Rectal smooth muscle tissue (tissue), 1 donor: ENCODE results near the gene GIMAP1.

Experiments
- H3K27ac ChIP-seq: one replicate; pipeline ENCODE4 v1.7.0; 2013; ENCODE audit warnings: low read depth, low read length, inconsistent platforms
- H3K27me3 ChIP-seq: one replicate; pipeline ENCODE4 v1.7.0; 2013; ENCODE audit warnings: low read length; ENCODE audit not compliant: control insufficient read depth, insufficient read depth
- H3K36me3 ChIP-seq: one replicate; pipeline ENCODE4 v1.7.0; 2013; ENCODE audit warnings: low read length; ENCODE audit not compliant: control insufficient read depth, insufficient read depth
- H3K4me1 ChIP-seq: one replicate; pipeline ENCODE4 v1.7.0; 2013; ENCODE audit warnings: low read length; ENCODE audit not compliant: control insufficient read depth, insufficient read depth
- H3K4me3 ChIP-seq: one replicate; pipeline ENCODE4 v1.7.0; 2013; ENCODE audit warnings: low read length
- H3K9ac ChIP-seq: one replicate; pipeline ENCODE4 v1.7.0; 2013; ENCODE audit warnings: low read length

GIMAP1 gene

DNA sequence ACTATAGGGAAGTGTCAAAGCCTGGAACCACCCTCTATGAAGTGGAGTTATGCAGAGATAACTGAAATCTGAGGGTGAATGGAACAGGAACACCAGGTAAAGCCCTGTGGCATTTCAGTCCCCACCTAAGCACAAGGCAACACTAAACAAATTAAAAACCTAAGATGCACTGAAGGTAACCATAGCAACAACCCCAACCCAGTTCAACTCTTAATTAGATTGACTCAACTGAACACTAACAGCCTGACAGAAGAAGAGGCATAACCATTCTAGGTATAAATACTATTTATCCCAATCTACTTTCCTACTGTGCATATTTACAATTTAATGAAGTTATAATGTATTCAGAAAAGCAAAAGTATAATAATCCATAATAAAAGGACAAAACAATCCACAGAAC, 11.6 kb downstream of the GIMAP1 start:
- H3K4me1 ChIP-seq = no peaks in the 10 kb centered on the region
- no peak overlapping the region for H3K9ac ChIP-seq
- H3K36me3 ChIP-seq = no peaks in the 10 kb centered on the region
- no peaks in the 10 kb centered on the region for H3K27me3 ChIP-seq
- no peak overlapping the region for H3K27ac ChIP-seq
- H3K4me3 ChIP-seq = no peak overlapping the region

GRCh38 chr7:150728609-150729008, 12.2 kb downstream of the GIMAP1 start:
- Histone ChIP-seq H3K9ac (no peak overlapping the region), H3K27me3 (no peaks in the 10 kb centered on the region), H3K4me3 (no peak overlapping the region), H3K27ac (no peak overlapping the region), H3K36me3 (no peaks in the 10 kb centered on the region), H3K4me1 (no peaks in the 10 kb centered on the region)

- no peaks in the 10 kb centered on the region for H3K36me3 ChIP-seq
- no peak overlapping the region for H3K27ac ChIP-seq
- H3K9ac ChIP-seq = no peak overlapping the region
- no peaks in the 10 kb centered on the region for H3K4me1 ChIP-seq
- H3K4me3 ChIP-seq = no peak overlapping the region
- no peaks in the 10 kb centered on the region for H3K27me3 ChIP-seq
Observed at GRCh38 chr7:150731916-150732315, 15.5 kb downstream of the GIMAP1 start.

DNA sequence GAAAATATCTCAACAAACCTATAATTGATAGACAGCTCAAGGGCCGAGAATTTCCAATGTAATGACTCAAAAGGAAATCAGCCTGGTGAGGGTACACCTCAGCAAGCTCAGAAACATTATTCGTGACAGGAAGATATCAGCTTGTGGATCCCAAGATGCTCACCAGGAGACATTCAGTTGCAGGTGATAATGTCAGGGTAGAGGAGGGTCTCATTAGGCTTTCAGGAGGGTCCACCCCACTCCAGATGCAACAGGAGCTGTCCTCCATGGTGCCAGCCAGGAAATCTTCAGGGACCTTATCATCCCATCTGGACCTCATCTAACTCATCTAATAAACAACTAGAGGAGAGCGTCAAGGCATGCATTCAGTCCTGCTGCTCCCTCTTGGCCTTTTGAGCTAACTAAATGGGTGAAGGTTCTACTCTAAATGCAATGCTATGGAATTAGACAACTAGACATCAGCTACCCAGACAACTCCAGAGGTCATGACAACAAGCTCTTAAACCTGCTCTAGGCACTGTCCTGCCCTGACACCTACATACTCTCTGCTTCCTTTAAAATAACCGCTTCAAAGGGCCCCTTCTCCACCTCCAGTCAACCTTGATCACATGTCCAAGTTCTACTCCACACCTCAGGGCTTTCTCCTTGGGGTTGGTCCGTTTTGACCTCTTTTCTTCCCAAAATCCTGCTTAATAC, 16.5 kb downstream of the GIMAP1 start:
- Histone ChIP-seq H3K36me3 (no peaks in the 10 kb centered on the region), H3K27ac (no peak overlapping the region), H3K4me3 (no peak overlapping the region), H3K4me1 (no peaks in the 10 kb centered on the region), H3K27me3 (no peaks in the 10 kb centered on the region), H3K9ac (no peak overlapping the region)

DNA sequence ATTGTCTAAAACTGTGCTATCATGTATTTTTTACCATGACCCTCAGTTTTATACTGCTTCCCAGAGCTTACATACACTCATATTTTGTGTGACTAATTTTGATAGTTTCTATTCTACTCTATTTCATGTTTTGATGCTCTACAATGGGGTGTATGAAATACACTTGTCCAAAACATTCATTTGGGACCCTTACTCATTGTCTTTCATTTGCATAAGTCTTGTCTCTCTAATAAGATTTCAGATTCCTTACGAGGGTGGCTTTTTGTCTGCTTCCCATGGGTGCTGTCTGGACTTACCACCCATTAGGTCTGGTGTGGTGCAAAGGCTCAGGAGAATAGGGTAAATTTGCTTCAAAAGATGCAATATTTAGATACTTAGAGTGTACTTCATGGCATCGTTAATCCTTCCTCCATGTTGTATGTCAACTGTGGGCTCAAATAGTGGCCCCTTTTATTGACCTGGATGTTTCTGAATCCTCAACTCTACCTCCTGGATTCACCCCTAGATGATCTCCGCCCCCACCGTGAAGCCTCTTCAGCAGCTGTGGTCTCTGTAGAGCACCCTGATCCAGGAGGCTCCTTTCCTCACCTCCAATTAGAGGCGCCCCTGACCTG, 17.2 kb downstream of the GIMAP1 start:
- no peak overlapping the region for H3K9ac ChIP-seq
- no peak overlapping the region for H3K27ac ChIP-seq
- H3K4me3 ChIP-seq = no peak overlapping the region
- H3K36me3 ChIP-seq = no peaks in the 10 kb centered on the region
- H3K4me1 ChIP-seq = no peaks in the 10 kb centered on the region
- no peaks in the 10 kb centered on the region for H3K27me3 ChIP-seq

DNA sequence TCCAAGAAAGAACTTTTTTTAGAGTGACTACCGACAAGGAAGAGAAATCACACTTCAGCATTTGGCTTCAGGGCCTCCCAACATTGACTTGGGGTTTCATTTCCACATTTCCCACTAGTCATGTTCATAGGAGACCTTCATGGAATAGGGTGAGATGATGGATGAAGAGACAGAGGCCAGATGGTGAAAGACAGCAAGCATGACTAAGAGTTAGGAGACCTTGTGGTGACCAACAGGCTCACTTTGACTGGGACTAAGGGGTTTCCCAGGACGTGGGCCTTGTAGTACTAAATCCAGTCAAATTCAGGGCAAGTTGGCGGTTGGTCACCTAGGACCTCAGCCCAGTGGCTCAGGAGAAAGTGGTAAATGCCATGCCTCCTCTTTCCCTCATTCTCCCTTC, 17.8 kb downstream of the GIMAP1 start:
- Histone ChIP-seq H3K4me3 (no peak overlapping the region), H3K27me3 (no peaks in the 10 kb centered on the region), H3K4me1 (no peaks in the 10 kb centered on the region), H3K9ac (no peak overlapping the region), H3K36me3 (no peaks in the 10 kb centered on the region), H3K27ac (no peak overlapping the region)

DNA sequence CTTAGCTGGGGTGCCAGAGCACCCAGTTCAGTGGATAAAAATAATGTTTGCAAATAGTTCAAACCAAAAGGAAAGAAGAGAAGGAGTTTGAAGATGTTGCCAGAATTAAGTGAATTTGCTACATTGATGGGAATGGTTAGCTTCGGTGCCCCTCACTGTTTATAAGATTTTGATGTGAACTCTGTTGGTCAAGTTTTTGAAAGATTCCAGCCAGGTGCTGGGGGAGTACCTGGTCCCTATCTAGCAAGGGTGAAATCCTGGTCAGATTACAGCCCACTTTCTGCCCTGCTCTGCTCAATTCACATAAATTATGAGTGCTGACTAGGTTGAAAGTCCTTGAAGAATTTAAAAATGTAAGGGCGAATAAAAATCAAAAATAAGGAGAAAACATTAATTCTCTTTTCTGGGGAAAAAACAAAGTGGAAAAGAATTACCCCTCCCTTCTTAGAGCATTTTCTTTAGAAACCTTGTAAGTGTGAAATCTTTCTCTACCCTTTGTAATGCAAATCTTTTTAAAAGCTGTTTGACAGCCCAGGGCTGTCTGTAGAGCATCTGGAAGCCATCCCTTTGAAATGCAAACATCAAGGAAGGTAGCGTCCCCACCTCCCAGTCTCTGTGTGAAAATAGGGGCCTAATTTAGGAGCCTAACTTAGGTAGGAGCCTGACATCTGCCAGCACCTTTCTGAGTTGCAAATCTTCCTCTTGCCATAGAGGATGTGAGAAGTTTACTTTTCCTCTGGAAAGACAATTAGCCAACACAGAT, 19.4 kb downstream of the GIMAP1 start:
- Histone ChIP-seq H3K4me3 (no peak overlapping the region), H3K9ac (no peak overlapping the region), H3K27ac (no peak overlapping the region), H3K27me3 (no peaks in the 10 kb centered on the region), H3K4me1 (no peaks in the 10 kb centered on the region), H3K36me3 (no peaks in the 10 kb centered on the region)

- no peak overlapping the region for H3K9ac ChIP-seq
- no peaks in the 10 kb centered on the region for H3K27me3 ChIP-seq
- no peaks in the 10 kb centered on the region for H3K36me3 ChIP-seq
- H3K4me1 ChIP-seq = no peaks in the 10 kb centered on the region
- peak overlapping the region; percentile 48 for H3K4me3 ChIP-seq
- H3K27ac ChIP-seq = no peak overlapping the region
Observed at GRCh38 chr7:150736864-150737263, 20.5 kb downstream of the GIMAP1 start.

DNA sequence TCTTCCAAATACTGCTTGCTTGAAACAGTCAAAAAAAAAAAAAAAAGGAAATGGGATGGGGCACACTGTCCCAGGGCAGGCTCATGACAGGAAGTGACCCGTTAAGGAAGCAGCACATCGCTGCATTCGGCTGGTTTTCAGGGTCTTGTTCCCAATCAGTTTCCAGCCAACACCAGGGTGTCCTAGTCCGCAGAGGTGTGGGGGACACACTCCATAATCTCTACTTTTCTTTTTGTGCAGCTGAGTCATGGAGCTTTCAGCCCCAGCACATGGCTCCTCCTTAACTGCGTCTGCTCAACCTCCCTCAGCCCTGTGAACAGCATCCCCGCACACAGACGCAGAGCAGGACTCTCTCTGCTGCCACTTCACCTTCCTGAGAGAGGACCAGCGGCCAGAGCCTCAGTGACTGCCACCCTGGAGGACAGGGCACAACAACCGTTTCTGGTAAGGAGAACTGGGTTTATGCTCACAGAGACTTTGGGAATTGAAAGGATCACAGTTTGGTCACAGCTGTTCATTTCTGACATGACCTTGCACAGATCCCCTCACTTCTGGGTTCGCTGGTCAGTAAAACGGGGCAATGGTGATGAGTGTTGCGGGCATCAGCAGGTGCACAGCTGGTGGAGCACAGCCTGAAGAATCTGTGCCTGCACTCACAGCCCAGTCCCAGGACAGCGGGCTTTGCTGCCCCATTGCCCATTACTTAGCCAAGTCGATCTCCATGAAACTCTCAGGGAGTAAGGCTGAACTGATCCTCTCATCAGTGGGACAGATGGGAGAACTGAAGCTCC, 21.0 kb downstream of the GIMAP1 start, which contains the start of gene GIMAP5:
Gene GIMAP5 (plus strand): TSS at position 154 of the 791 bp plus-strand sequence. CDS start 3,467 bp downstream, outside the sequence.
- no peaks in the 10 kb centered on the region for H3K36me3 ChIP-seq
- peak within 1 kb of the TSS; percentile 50 for H3K27ac ChIP-seq
- no peaks in the 10 kb centered on the region for H3K27me3 ChIP-seq
- no peaks in the 10 kb centered on the region for H3K4me1 ChIP-seq
- peak within 1 kb of the TSS; percentile 48 for H3K4me3 ChIP-seq
- H3K9ac ChIP-seq = peak within 1 kb of the TSS; percentile 50

- H3K9ac ChIP-seq = peak overlapping the region; percentile 50
- peaks cover under 1% of the 10 kb centered on the region for H3K4me1 ChIP-seq
- no peaks in the 10 kb centered on the region for H3K27me3 ChIP-seq
- peak overlapping the region; percentile 48 for H3K4me3 ChIP-seq
- H3K36me3 ChIP-seq = no peaks in the 10 kb centered on the region
- H3K27ac ChIP-seq = peak overlapping the region; percentile 50
Observed at GRCh38 chr7:150738092-150738491, 21.7 kb downstream of the GIMAP1 start.

GRCh38 chr7:150738591-150739001, 22.2 kb downstream of the GIMAP1 start:
- peak overlapping the region; percentile 50 for H3K27ac ChIP-seq
- no peaks in the 10 kb centered on the region for H3K27me3 ChIP-seq
- H3K36me3 ChIP-seq = no peaks in the 10 kb centered on the region
- peak overlapping the region; percentile 48 for H3K4me3 ChIP-seq
- peaks cover 2% of the 10 kb centered on the region for H3K4me1 ChIP-seq
- no peak overlapping the region for H3K9ac ChIP-seq

GRCh38 chr7:150739033-150739432, 22.6 kb downstream of the GIMAP1 start:
- Histone ChIP-seq H3K9ac (no peak overlapping the region), H3K27ac (no peak overlapping the region), H3K27me3 (no peaks in the 10 kb centered on the region), H3K4me1 (peaks cover 5% of the 10 kb centered on the region), H3K36me3 (no peaks in the 10 kb centered on the region), H3K4me3 (peak overlapping the region; percentile 48)
